ENCODE data around the gene WIZ. TPM values are rescaled to one million over a fixed set of nuclear protein-coding genes. Genes with fewer than 3 reads are reported as not detected.

The WIZ gene, protein sequence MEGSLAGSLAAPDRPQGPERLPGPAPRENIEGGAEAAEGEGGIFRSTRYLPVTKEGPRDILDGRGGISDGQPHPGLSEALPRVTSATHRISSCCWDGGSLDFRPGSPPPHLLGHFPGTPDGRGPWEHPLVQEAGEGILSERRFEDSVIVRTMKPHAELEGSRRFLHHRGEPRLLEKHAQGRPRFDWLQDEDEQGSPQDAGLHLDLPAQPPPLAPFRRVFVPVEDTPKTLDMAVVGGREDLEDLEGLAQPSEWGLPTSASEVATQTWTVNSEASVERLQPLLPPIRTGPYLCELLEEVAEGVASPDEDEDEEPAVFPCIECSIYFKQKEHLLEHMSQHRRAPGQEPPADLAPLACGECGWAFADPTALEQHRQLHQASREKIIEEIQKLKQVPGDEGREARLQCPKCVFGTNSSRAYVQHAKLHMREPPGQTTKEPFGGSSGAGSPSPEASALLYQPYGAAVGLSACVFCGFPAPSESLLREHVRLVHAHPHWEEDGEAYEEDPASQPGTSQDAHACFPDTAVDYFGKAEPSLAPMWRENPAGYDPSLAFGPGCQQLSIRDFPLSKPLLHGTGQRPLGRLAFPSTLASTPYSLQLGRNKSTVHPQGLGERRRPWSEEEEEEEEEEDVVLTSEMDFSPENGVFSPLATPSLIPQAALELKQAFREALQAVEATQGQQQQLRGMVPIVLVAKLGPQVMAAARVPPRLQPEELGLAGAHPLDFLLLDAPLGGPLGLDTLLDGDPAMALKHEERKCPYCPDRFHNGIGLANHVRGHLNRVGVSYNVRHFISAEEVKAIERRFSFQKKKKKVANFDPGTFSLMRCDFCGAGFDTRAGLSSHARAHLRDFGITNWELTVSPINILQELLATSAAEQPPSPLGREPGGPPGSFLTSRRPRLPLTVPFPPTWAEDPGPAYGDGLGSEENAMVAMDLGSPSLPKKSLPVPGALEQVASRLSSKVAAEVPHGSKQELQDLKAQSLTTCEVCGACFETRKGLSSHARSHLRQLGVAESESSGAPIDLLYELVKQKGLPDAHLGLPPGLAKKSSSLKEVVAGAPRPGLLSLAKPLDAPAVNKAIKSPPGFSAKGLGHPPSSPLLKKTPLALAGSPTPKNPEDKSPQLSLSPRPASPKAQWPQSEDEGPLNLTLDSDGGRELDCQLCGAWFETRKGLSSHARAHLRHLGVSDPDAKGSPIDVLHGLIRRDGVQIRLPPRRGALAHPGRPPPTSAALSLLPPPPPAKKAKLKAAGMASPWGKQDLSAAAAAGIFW (N-terminal part only)
- 20.3 TPM for total RNA-seq

DNA sequence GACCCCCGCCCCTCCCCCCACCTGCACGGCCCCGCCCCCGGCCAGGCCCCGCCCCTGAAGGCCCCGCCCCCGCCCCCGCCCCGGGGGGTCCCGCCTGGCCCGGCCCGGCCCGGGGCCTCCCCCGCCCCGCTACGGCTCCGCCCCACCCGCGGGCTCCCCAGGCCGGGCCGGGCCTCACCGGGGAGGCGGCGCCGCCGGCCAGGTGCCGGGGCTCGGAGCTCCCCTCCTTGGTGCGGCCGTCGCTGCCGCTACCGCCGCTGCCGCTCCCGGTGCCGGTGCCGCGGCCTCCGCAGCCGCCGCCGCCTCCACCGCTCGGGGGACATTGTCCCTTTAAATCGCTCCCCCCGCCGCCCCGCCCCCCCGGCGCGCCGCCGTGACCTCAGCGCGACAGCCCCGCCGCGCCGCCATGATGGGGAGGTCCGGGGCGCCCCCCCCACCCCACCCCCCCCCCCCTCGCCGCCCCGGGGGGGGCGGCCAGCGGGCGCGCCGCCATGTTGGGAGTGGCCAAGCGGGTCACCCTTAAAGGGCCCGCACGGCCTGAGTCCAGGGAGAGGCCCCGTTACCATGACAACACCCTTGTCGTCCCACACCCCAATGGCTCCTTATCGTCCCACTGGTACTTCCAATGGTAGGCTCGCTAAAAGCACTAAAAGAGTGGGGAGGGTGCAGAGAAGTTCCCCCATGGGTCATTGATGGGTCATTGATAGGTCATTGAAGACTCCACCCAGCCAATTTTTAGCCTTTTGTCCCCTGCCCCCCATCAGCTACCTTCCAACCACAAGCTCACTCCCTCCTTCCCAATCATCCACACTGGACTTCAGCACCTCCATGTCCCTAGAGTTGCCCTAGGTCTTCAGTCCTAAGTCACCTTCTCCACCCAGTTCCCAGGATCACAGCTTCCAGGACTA lies at the start of gene WIZ:
Gene WIZ, minus strand, starts transcription at position 337 of the 908 bp plus-strand sequence. CDS start 1,649 bp downstream, outside the sequence.

DNA sequence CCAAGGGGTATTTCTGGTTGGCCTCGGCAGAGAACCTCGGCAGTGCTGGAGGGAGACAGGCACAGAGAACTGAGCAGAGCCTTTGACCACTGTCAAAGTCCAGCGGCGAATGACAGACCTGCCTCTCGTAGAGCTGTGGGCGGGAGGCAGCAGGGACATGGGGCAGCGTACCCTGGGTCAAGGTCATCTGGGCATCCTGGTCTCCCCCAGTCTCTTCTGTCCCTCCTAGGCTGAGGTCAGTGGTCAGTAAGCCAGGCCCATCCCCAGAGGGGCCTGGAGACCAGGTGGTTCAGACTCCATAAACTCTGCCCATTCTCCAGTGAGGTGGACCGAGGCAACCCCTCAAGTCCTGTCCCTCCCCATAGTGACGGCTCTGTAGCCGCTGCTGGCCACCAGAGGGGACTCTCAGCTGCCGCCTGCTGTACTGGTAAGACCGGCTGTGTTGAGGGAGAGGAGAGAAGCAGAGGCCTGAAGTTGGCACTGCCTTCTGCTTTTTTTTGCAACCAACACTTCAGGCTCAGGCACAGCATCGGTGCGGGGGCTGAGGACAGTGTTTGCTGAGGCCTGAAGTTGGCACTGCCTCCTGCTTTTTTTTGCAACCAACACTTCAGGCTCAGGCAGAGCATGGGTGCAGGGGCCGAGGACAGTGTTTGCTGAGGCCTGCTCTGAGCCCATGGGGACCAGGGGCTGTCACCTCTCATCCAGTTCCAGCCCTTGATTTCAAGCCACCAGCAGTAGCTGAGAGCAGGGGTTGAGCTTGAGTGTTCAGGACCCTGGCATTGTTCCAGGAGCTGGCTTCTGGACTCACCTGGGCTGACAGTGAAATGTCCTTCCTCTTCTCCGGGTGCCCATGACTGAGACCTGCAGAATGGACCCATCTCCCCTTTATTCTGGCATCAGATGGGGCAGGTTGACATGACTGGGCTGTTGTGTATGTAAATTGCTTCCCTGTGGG lies 29.9 kb upstream of the WIZ start, which contains the start of gene PGLYRP2:
Gene PGLYRP2, minus strand, starts transcription at position 111 of the 955 bp plus-strand sequence. CDS start 130 bp downstream, outside the sequence.

DNA sequence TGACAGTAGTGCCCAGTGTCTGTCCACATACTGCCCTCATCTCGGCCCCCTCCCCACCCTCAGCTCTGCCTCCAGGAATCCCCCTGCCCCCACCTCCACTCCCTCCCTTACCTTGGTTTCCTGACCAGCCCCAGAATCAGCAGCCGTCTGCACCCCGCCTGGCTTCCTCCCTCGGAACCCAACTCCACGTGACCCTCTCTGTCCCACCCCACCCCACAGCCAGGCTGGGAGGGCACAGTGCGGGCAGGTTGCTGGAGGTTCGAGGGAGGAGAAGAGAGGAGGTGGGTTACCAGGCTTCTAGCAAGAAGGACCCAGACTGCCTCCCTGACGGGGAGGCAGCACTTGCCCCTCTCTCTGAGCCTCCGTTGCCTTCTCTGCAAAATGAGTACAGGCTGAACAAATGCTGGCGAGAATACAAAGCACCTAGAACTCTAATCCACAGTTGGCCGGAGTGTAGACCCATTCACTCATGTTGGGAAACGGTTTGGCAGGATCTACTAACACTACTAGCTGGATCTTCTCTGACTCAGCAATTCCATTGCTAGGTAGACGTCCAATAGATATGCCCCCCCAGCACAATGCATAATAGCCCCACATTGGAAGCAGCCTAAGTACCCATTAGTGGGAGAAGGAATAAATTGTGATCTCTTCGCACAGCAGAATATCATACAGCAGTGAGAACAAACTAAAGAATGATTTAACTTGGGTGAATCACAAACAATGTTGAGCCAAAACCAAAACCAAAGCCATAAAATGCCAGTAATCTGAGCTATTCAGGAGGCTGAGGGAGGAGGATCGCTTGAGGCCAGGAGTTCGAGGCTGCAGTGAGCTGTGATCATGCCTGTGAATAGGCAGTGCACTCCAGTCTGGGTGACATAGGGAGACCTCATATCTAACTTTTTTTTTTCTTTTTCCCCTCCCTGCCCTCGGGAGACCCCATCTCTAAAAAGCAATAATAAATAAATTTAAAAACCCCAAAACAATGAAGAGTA lies 14.9 kb upstream of the WIZ start, which contains the start of gene RASAL3:
Gene RASAL3, minus strand, starts transcription at position 151 of the 992 bp plus-strand sequence. CDS start 186 bp downstream, outside the sequence.

DNA sequence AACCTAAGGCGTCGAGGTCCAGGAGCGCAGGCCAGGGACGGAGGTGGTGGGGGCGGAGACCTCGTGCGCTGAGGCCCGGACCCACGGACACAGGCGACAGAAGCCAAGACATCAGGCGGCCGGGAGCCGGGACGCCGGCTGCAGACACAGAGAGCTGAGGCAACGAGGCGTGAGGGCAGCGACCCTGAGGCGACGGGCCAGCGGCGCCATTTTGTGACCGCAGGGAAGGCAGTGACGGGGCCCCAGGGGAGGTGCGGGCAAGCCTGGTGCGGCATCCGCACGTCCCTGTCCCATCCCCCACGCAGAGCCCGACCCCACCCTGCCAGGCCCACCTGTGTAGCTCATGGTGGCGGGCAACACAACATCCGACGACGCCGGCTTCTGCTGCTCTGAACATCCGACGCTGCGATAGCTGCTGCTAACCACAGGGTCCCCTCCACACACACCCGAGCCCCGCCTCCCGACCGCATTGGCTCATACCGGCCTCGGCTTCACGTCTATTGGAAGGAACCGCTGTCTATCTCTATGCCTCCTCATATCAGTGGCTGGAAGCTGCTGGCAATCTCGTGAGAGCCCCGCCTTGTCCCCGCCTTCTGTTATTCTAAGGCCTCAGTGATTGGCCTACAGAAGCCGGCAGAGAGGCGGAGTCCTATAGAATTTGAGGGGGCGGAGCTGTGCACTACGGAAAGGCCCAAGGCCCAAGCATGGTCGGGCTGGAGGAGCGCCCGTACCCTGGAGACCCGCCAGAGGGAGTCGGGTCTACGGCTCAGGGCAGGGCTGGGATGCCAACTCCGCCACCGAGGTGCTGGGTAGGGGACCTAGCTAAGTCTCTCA lies 31.0 kb downstream of the WIZ start, which contains the start of gene AKAP8L:
Gene AKAP8L, minus strand, starts transcription at position 410 of the 834 bp plus-strand sequence. Its CDS starts 65 bp downstream, at position 345.

DNA sequence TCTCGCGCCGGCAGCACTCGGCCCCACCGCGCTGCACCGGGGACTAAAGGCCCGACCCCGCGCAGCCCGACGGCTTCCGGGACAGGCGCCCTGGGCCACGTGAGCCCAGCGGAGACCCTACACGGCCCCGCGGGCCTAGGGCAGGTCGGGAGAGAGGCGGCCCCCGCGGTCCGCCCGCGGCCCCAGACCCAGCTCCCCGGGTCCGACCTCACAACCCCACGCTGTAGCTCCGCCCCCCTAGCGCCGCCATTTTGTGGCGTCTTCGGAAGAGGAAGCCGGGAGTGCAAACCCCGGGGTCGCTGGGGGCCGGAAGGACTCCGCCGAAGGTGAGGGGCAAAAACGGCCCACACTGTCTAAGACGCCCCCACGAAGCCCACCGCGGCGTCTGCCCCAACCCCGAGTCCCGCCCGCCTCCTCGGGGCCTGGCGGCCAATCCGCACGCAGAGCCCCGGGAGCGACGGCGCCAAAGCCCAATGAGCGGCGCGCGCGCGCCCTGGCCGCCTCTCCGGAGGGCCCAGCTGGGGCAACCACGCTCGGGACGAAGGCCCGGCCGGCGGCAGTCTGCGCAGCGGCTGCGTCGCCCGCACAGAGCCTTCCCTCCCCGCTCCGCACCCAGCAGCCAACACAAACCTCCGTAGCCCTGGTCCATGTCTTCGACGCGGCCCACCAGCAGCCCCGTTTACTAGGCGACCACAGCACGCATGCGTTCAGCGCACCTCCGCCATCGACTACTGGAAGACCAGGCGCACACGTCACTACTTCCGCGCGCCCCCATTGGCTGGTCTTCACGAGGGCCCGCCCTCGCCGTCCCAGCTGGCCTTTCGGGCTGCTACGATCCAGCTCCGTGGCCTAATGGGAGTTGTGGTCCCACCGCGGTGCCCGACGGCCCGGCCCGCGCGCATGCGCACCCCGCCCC lies 70.4 kb downstream of the WIZ start, which contains the start of gene AKAP8:
Gene AKAP8, minus strand, starts transcription at position 705 of the 916 bp plus-strand sequence. Its CDS starts 56 bp downstream, at position 649.

Small RNAs within 50 kb of the gene (small RNA-seq; reads per million reads assigned to genes)
- gene MIR1470: not detected

Other genes with a start within 250 kb of the WIZ start
- gene NOTCH3, start 249.0 kb downstream of the WIZ start, total RNA-seq: 16.6 TPM
- 0.46 TPM for gene EPHX3, start 217.5 kb downstream of the WIZ start, total RNA-seq
- gene BRD4, start 117.4 kb downstream of the WIZ start, total RNA-seq: 14.8 TPM
- 11.8 TPM for gene AKAP8, start 70.2 kb downstream of the WIZ start, total RNA-seq
- 68.0 TPM for gene AKAP8L, start 31.0 kb downstream of the WIZ start, total RNA-seq
- 1.2 TPM for gene RASAL3, start 14.6 kb upstream of the WIZ start, total RNA-seq
- not detected for gene PGLYRP2, start 29.5 kb upstream of the WIZ start, total RNA-seq
- gene CYP4F22, start 58.6 kb upstream of the WIZ start, total RNA-seq: not detected
- gene CYP4F8, start 165.3 kb upstream of the WIZ start, total RNA-seq: not detected
- 0.23 TPM for gene CYP4F3, start 190.9 kb upstream of the WIZ start, total RNA-seq
- 0.69 TPM for gene CYP4F12, start 223.1 kb upstream of the WIZ start, total RNA-seq